HS-5 (cell line): Measurements from ENCODE around the gene MARCHF9.

Source experiments
- DNase-seq: peaks from one replicate; pipeline ENCODE4 v3.0.0-alpha.2; 2012; ENCODE audit warnings: low read depth

The MARCHF9 gene

GRCh38 chr12:57724936-57725740, 29.8 kb upstream of the MARCHF9 start:
- no peak for DNase-seq

DNA sequence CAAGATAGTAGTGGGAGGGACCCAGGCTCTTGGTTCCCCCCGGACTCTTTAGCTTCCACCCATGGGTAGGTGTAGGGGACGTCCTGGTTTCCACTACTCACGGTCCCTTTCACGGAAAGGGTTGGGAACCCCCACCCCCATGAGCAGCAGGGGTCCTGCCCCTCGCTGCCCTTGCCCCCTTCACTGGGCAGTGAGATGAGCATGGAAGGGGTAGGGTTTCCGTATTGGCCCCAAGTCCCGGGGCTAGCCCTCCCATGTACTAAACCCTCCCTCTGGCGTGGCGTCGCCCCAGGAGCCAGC, 29.1 kb upstream of the MARCHF9 start:
- DNase-seq, result no peak

DNA sequence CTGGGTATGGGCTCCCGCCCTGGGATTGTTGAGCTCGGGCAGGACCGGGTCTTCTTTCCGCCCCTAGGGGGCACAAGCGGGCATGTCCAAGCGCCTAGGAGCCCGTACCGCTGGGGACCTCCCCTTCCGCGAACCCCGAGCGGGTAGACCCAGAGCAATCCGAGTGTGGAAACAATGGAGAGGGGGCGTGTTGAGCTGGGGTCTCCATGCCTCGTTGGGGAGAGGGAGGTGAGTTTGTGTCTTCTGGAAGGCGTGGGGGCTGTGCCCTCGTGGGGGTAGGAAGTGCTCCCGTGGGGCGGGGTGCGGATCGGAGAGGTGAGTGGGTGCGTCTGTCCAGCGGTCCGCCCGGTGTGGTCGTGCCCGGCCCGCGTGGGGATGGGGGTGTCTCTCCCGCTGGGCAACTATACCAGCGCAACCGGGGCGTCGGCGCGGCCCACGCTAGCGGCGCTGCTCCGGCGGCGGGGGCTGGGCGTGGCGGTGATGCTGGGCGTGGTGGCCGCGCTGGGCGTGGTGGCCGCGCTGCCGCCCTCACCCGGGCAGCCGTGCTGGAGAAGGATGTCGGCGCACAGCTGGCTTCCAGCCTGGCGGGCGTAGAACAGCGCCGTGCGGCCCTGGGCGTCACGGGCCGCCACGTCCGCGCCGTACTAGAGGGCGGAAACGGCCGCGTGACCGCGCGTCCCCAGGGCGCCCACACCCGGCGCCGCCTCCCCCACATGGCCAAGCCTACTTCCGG, 28.6 kb upstream of the MARCHF9 start:
- DNase-seq, result peak; percentile 68

DNA sequence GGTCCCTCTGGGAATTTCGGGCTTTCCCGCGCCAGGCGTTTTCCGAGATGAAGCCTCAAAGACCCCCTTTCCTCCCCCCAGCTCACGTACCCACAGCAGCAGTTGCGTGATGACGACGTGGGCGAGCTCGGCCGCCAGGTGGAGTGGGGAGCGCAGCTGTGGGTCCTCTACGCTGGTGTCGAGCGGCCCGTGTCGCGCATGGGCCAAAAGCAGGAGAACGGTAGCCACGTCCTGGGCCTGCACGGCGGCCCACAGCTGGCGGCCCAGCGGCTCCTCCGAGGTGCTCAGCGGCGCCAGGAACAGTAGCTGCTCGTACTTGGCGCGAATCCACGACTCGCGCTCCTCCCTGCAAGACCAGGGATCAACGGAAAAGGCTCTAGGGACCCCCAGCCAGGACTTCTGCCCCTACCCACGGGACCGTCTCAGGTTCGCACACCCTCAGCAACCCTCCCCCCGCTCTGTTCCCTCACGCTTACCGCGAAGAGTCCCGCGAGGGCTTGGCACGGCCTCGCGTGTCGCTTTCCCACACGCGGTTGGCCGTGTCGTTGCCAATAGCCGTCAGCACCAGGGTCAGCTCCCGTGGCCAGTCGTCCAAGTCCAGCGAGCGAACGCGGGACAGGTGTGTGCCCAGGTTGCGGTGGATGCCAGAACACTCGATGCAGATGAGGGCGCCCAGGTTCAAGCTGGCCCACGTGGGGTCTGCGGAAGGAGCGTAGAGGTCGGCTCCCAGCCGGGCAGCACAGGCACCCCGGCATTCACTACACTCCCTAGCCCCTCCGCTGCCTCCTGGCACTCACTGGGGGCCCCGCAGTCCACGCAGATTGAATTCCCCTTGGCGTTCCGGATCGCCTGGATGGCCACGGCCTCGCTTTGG, 27.8 kb upstream of the MARCHF9 start:
- no peak for DNase-seq

DNA sequence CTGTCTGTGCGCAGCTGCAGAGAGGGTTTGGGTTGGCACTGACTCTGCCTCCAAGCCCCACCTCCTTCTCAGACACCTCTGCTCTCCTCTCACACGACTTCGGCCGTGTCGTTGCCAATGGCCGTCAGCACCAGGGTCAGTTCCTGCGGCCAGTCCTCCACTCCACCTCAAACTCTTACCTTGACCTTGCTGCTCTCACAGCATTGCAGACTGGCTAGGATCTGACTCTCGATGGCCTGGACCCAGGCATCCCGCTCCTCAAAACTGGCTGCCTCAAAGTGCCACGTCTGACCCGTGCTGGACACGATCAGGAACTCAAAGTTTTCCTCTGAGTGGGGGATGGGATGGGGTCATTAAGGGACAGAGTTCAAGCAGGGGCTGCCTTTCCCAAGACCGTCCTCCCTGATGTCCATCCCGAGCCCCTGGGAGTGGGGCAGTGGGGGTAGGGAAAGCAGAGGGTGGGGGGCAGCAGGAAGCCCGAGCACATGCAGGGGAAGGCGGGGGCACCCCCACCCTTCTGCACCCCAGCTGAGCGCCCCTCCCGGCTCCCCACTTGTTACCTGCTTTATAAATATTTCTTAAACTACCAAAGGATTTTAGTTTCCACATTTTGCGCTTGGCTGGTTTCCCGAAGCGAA, 27.0 kb upstream of the MARCHF9 start:
- DNase-seq, result no peak

DNA sequence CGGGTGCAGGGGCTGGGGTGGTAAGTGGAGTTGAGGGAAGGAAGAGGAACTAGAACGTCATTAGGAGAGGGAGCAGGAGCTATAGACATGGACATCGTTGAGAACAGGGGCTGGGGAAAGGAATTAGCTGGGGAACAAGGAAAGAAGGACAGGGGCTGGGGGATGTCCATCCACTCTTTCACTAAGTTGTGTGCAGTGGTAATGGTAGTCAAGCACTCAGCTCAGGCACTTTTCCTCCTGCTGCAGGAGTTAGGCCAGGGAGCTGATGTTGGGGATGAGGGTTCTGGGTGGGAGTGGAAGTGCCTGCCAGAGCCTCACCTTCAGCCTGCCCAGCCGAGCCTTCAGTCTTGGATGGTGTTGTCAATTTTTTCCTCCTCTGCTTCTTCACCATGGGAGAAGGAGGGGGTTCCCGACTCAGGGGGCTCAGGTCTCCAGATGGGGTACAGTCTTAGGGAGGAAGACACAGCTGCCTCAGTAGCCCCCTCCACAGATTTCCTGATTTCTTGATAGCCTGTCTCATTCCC, 25.5 kb upstream of the MARCHF9 start:
- no peak for DNase-seq

DNA sequence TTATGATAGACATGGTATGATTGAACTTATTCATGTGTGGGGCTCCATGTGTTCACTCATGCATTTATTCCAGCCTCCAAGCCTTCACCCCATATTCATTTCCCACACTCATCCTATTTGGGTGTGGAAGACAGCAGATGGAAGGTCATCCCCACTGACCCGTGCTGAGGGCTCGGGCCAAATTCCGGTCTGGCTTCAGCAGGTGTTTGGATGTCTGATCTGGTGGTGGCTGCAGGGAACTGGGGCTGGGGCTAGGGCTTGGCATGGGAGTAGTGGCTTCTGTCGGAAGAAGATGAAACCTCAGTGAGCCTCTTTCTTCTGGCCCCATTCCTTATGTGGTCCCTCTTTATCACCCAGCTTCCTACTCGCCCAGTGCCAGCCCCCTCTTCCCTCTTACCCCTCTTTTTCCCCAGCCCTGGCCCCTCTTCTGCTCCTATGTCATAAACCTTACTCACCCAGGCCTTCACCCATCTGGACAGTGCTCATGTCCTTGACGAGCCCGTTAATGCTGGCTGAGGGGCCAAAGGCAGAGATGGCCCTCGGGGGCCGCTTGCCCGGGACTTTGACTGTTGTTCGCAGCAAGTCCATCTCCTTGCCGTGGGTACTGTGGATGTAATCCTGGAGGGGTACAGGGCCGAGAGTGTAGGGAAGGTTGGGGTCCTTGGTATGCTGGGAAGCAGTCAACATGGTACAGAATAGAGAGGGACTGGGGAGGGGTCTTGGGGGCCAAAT, 24.4 kb upstream of the MARCHF9 start:
- no peak for DNase-seq

DNA sequence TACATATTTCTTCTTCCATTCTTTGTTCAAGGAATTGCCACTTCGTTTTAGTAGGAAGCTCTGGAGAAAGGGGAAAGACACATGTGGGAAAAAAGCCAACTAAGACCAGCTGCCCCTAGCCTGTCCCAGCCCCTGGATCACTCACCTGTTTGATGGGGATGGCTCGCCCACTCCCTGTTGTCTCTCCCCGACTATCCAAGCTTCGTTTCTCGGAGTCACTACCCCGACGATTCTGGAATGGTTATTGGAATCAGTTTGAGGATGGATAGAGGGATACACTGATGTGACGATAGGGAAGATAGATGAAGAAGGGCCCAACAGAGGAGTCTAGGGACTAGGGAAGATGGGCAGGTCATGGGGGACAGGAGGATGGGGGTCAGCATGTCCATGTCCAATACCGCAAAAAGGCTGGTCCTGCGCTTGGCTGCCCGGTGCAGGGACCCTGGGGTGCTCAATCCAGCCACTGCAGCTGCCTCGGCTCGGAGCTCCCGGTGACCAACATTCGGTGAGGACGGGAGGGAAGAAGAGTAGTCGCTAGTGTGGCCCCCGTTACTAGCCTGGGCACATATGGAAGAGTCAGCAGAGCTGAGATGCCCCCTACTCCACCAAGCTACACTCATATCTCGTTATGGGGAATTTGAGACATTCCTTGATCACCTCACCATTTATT, 23.4 kb upstream of the MARCHF9 start:
- no peak for DNase-seq

- no peak for DNase-seq
These were observed 22.6 kb upstream of the MARCHF9 start for GRCh38 chr12:57732270-57732669.

GRCh38 chr12:57732726-57733593, 21.9 kb upstream of the MARCHF9 start:
- no peak for DNase-seq

DNA sequence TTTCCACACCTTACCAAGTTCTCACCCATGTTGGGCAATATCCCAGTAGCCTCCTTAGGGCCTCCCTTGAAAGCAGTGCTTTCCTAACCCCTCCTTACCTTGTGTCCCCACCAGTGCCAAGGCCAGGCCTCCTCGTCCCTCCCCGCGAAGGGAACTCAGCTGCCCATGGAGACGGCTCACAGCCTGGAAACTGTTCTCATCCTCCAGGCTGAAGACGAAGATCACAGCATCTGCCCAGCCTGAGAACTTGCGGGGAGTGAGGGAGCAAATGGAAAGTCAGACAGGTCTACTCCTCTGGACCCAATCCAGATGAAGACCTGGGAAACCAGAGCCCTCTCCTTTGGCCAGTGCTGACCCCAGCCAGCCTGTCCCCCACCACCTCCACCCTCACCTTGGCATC, 21.0 kb upstream of the MARCHF9 start:
- no peak for DNase-seq

- no peak for DNase-seq
These were observed 20.3 kb upstream of the MARCHF9 start for GRCh38 chr12:57734591-57734990.

DNA sequence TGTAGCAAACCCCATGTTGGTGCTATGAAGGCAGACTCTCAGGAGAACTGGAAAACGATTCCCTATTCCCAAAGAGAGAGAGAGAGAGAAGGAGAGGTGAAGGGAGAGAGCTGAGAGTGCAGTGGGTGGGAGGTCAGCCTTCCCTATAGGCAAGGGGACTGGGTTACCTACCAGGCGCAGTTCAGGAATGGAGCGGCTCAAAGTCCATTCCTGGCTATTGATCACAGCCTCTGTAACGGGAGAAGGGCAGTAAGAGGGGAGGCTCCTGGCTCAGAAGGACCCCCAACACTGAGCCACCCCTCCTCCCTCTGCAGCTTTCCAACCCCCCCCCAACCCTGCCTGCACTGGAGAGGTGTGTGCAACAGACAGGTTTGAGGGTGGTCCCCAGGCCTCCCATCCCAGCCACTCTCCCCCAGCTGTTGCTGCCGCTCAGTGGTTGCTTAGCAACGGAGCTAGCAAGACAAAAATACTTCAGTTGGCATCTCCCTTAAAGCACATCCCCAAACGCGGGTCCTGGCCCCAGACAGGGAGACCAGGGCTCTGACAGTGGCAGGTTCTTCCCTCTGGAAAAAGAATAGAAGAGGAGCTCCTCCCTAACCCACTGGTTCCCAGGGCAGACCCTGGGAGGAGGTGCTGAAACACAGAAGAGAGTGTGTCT, 19.6 kb upstream of the MARCHF9 start:
- no peak for DNase-seq

- no peak for DNase-seq
These were observed 18.8 kb upstream of the MARCHF9 start for GRCh38 chr12:57735952-57736740.

GRCh38 chr12:57736741-57737466, 18.0 kb upstream of the MARCHF9 start:
- no peak for DNase-seq

DNA sequence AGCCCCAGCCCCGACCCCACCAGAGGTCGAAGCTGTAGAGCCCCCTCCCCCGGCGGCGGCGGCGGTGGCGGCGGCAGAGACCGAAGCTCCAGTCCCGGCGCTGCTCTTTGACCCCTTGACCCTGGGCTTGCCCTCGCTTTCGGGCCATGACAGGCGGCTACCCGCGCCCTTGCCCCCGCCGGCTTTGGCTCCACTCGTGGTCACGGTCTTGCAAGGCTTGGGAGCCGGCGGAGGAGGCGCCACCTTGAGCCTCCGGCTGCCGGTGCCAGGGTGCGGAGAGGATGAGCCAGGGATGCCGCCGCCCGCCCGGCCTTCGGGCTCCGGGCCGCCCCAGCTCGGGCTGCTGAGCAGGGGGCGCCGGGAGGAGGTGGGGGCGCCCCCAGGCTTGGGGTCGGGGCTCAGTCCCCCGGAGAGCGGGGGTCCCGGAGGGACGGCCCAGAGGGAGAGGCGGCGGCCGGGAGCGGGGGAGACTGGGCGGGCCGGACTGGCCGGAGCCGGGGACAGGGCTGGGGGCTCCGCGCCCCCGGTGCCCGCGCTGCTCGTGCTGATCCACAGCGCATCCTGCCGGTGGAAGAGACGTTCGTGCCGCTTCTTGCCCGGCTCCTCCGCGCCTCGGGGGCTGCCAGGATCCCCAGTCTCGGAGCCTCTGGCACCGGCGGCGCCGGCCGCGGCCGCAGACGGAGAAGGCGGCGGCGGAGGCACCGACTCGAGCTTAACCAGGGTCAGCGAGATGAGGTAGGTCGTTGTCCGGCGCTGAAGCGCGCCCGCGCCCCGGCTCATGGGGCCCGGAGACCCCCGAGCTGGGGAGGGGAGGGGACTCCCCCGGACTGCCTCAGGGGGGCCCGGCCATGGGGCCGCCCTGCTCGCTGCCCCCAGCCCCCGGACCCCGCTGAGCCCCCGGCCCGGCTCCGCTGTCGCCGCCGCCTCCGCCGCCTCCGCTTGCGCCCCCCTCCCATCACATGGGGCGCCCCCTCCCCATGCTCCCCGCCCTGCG, 17.1 kb upstream of the MARCHF9 start:
- DNase-seq, result no peak
